A673 (cell line): ENCODE data around the gene PISD. TPM values are rescaled to one million over a fixed set of nuclear protein-coding genes. Genes with fewer than 3 reads are reported as not detected.

ENCODE experiments used
- BruUV-seq: library from RNA; stranded (reverse); fragments of 400-500 nt; replicated peaks from 2 replicates; lab custom pipeline; 2021; lab: Mats Ljungman, UMichigan
- CTCF ChIA-PET: fragments of 300-600 bp; sonication (Branson Sonifier 250); formaldehyde crosslinking; loops from one replicate; lab custom pipeline; 2022; ENCODE audit warnings: antibody characterized with exemption; lab: Charles Lee
- POLR2A ChIA-PET: fragments of 300-600 bp; sonication (Branson Sonifier 250); formaldehyde crosslinking; loops from one replicate; lab custom pipeline; 2022; ENCODE audit warnings: antibody characterized with exemption; ENCODE audit not compliant: low non-redundant PET; lab: Charles Lee
- DNase-seq: peaks from one replicate; pipeline ENCODE4 v3.0.0-alpha.2; 2015; ENCODE audit warnings: low spot score
- H3K27ac ChIP-seq: fragments of 200-600 bp; sonication (generic); 2 replicates; pipeline ENCODE4 v1.5.1; 2016; ENCODE audit warnings: mixed run types, low read depth, mild to moderate bottlenecking, mixed read lengths, antibody characterized with exemption, low read length; ENCODE audit not compliant: poor library complexity, severe bottlenecking
- H3K27me3 ChIP-seq: fragments of 200-600 bp; sonication (generic); replicated peaks from 2 replicates; pipeline ENCODE4 v1.6.1; 2017; ENCODE audit warnings: mixed run types, low read depth, mild to moderate bottlenecking, mixed read lengths, antibody characterized with exemption, low read length; ENCODE audit not compliant: insufficient read depth, poor library complexity
- H3K36me3 ChIP-seq: fragments of 200-600 bp; sonication (generic); 2 replicates; pipeline ENCODE4 v1.6.1; 2016; ENCODE audit warnings: mixed run types, mild to moderate bottlenecking, mixed read lengths, antibody characterized with exemption, low read length; ENCODE audit not compliant: insufficient read depth, poor library complexity, severe bottlenecking
- H3K4me1 ChIP-seq: fragments of 200-600 bp; sonication (generic); 2 replicates; pipeline ENCODE4 v1.6.1; 2017; ENCODE audit warnings: mixed run types, mild to moderate bottlenecking, mixed read lengths, antibody characterized with exemption, low read length; ENCODE audit not compliant: insufficient read depth, poor library complexity, severe bottlenecking
- H3K4me3 ChIP-seq: fragments of 200-600 bp; sonication (generic); 2 replicates; pipeline ENCODE4 v1.5.1; 2016; ENCODE audit warnings: low read depth, mixed run types, mild to moderate bottlenecking, mixed read lengths, low read length; ENCODE audit not compliant: poor library complexity, severe bottlenecking
- H3K9me3 ChIP-seq: fragments of 200-600 bp; sonication (generic); 2 replicates; pipeline ENCODE4 v1.6.1; 2016; ENCODE audit warnings: mixed run types, low read depth, mild to moderate bottlenecking, mixed read lengths, antibody characterized with exemption, low read length; ENCODE audit not compliant: poor library complexity, severe bottlenecking
- CTCF ChIP-seq: fragments of 300-800, 200-600 bp; sonication (generic); conservative IDR thresholded peaks from 2 replicates; pipeline ENCODE4 v1.5.1; 2017; ENCODE audit warnings: low read depth, mild to moderate bottlenecking, antibody characterized with exemption, low read length, moderate library complexity, mixed read lengths
- EZH2 ChIP-seq: fragments of 200-600 bp; sonication (generic); IDR thresholded peaks from 2 replicates; pipeline ENCODE4 v1.6.1; 2017; ENCODE audit warnings: borderline replicate concordance, low read depth, mild to moderate bottlenecking, mixed read lengths, antibody characterized with exemption, low read length; ENCODE audit not compliant: poor library complexity, severe bottlenecking
- intact Hi-C: fragments of 100-400 bp; cut with micrococcal nuclease; formaldehyde crosslinking; loops from one replicate; pipeline ENCODE4 v1.10.0; 2022; ENCODE audit not compliant: unreplicated experiment
- total RNA-seq: library from RNA; stranded (reverse); gene quantifications from 2 replicates; pipeline ENCODE4 v1.2.3, GENCODE V29; 2021

Gene PISD
- total RNA-seq, 1 experiment from 2014 or later: 39.0 TPM

GRCh38 chr22:31583861-31584485, 78.0 kb downstream of the PISD start:
- no TSS peak for BruUV-seq
- POLR2A ChIA-PET: no interaction called here
- Histone ChIP-seq H3K27ac (no peak overlapping the region), H3K36me3 (peaks cover 23% of the 10 kb centered on the region), H3K27me3 (no peaks in the 10 kb centered on the region), H3K4me3 (no peak overlapping the region), H3K4me1 (no peaks in the 10 kb centered on the region), H3K9me3 (no peaks in the 10 kb centered on the region)
- CTCF ChIA-PET: no interaction called here
- no peak for DNase-seq
- no peak for TF ChIP-seq CTCF
- no peak for TF ChIP-seq EZH2
- intact Hi-C loops: no loop called here

GRCh38 chr22:31579835-31580242, 82.2 kb downstream of the PISD start:
- intact Hi-C loops: no loop called here
- no peak for DNase-seq
- Histone ChIP-seq H3K27ac (no peak overlapping the region), H3K27me3 (no peaks in the 10 kb centered on the region), H3K4me3 (no peak overlapping the region), H3K36me3 (peaks cover 8% of the 10 kb centered on the region), H3K9me3 (no peaks in the 10 kb centered on the region), H3K4me1 (no peaks in the 10 kb centered on the region)
- no TSS peak for BruUV-seq
- TF ChIP-seq CTCF (no peak), EZH2 (no peak)
- ChIA-PET CTCF (no interaction called here), POLR2A (no interaction called here)

- no TSS peak for BruUV-seq
- ChIA-PET POLR2A (no interaction called here), CTCF (no interaction called here)
- DNase-seq: no peak
- H3K27me3 ChIP-seq: no peaks in the 10 kb centered on the region
- TF ChIP-seq EZH2 (no peak), CTCF (no peak)
- no peak overlapping the region for H3K27ac ChIP-seq
- intact Hi-C loops: no loop called here
- H3K9me3 ChIP-seq: no peaks in the 10 kb centered on the region
- H3K4me3 ChIP-seq: no peak overlapping the region
- no peaks in the 10 kb centered on the region for H3K36me3 ChIP-seq
- no peaks in the 10 kb centered on the region for H3K4me1 ChIP-seq
These were observed 83.8 kb downstream of the PISD start for GRCh38 chr22:31578171-31578570.
